CD4-positive, alpha-beta T cell treated with Interleukin-15 for 4 hours (primary cell): Measurements from ENCODE around the gene PLPP3.

Experiments used
- DNase-seq: peaks from one replicate; pipeline ENCODE4 v3.0.0-alpha.2; 2020; ENCODE audit warnings: low spot score

Gene PLPP3

DNA sequence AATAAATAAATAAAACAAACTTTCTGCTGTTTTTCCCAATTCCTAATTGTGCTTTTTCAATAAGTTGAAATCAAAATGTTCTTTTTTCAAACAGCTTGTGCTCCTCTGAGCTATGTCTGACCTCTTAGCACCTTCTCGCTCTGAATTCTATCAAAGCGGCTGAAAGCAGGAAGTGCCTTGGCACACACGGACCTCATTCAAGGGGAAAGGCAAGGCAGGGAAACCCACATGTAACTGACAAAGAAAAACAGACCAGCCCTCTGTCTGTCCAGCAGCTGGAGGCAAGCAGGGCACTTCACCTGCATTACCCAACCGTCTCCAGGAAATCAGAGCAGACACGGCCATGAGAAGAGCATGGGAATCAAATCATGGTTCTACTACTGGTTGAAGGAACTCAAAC, 56.7 kb downstream of the PLPP3 start:
- DNase-seq: no peak

DNA sequence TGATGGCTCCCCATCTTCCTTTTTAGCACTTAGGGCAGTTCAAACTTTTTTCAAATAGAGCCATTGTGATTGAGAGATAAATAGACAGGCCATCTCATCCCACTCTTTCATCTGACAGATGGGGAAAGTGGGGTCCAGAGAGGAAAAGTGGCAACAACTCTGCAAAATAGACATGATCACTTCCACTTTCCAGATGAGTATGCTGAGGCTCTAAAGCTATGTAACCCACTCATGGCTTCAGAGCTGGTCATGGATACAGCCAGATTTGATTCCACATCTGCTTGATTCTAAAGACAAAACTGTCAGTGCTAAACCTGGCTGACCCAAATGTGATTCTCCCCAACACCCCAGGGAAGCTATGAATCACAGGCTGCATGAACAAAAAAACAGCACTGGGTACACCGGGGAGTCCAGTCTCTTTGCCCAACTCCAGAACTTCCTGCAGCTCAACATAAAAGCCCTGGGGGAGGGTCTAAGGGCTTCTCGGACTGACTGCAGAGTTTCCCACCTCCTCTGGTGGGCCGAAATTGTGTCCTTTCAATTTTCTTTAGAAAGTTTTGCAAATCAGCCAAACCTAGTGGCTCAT, 59.3 kb downstream of the PLPP3 start:
- no peak for DNase-seq

DNA sequence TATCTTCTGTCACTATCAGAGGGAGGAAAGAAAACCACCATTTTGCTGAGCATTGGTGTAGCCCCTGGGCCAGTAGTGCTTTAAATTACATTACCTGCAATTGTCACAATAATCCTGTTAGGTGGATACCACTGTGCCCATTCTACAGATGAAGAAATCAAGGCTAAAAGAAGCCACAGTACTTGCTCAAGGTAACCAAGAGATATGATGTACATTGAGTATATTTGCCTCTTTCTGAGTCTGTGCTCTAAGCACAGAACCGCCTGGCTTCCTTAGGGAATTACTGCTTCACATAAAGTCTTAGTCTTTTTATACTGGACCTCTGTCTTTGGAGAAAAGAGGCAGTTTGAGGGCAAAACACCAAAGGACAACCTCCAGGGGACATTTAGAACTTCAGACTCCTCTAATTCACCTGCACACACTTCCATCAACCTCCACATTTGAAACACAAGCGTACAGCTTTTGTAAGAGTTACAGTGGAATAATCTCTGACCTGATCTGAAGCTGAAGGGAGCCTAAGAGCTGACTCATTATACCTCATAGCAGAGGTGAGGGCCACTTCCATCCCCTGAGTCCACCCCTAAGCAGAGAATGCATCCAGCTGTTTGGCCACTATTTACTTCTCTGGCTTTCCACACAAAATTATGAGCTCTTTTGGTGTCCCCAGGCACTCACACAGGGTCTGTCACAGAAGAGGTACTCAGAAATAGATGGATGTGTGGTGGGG, 61.8 kb downstream of the PLPP3 start:
- DNase-seq: no peak

DNA sequence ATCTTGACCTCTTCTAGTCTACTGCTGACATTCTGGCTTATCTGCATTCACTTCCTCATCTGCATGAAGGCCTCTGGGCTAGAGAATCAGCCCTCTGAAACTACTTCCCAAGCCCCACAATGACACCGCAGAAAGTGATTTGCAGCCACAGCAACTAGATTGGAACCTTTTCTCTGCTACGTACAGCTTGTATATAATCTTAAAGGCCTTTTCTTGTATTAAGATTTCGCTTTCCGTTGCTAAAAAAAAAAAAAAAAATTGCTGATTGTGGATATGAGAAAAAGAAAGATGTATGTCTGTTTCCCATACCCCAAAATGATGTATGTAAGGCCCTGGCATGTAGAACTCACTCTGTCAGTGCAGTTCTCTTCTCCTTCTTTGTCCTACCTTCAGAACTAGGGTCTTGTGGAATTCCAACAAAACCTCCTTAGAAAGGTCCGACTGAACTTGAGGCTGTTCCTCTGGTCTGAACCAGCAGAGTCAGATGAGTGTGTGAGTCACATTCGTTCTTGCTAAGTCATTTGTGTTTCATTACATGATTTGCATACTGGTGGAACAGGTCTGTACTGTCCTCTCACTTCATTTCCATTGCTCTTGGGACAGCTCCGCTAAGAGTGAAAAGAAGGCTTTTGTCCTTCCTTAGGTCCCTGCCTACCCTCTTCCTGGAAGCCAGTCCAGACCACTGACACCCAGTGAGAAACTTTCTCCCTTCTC, 62.7 kb downstream of the PLPP3 start:
- no peak for DNase-seq

DNA sequence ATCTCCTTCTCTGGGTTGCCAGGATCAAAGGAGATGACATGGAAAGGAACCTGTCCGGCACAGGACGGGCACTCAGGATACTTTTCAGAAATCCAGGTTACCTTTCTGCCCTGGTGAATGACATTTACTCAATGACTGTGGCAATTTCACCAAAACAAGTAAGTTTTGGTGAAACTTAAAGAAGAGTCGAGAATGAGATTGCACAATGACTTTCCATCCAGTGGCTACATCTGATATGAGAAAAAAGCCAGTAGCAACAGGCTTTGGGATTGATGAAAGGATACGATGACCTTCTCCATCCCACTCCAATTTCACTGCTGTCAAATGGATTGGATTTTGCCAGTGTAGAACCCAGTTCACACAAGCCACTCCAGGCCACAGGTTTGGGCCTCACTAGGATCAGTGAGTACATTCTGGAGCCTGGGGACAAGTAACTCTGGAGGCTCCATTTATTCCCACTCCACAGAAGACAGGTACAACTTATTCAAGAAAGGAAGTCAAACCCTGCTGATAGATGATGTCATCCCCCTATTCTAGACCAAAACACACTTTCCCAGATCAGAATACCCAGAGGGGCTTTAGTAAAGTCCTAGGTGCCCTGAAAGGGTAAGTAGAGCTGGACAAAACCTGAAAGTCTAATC, 63.3 kb downstream of the PLPP3 start:
- no peak for DNase-seq

DNA sequence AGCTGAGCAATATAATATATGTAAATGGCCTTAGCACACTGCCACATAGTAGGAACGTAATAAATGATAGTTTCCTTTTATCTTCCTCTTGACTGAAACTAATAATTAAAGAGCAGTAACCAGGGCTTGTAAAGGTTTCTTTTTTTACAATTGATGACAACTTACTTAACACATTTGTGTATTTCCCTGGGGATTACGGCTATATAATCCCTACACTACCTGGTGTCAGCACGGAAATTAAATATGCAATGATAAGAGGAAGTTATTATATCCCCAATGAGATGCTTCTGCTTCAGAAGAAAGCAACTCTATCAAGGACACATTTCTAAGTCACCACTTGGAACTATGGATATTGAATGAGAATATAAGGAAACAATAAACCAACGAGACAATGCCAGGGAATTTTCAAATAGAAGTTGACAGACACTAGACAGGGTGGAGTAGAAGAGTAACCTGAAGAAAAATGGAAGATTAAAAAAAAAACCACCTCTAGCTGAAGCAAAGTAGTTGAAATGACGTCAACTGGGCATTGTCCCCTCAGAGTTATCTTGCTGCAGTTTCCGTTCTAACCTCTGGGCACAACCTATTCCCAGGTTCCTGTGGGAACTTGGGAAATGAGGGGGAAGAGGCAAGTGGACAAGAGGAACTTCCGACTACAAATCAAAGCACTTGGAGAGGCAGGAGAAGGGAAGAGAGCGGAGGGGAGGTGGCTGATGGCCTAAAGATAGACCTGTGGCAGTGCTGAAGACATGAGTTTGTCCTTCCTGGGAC, 66.5 kb downstream of the PLPP3 start:
- DNase-seq: no peak

DNA sequence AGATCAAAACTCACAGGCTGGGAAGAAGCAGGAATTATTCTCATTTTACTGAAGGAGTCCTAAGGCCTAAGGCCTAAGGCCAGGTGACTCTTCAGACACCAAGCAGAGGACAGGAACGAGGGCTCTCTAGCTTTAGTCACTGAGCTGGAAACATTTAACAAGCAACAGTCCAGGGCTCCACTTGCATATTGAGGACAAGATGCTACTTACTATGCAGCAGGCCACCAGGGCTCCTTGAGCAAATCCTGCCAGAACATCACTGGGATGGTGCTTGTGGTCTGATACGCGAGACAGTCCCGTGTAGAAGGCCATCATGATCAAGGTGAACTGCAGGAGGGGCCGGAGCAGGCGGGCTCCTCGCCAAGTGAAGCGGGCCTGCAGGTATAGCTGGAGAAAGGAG, 67.6 kb downstream of the PLPP3 start:
- DNase-seq: no peak

DNA sequence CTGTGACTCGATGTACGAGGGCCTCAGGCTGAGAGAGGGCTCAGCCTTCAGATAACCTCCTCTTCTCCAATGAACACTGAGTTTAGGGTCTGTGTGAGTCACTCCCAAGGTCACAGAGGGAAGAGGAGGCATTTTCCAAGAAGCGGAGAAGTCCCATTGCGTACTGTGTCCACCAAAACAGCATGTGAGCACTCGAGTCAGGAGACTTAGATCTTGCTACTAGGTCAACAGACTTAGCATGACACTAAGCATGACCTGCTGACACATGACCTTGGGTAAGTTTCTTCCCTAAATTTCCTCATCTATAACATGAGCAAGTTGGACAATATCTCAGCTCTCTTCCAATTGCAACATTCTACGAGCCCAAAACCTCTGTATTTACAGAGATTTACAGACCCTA, 68.0 kb downstream of the PLPP3 start:
- no peak for DNase-seq

DNA sequence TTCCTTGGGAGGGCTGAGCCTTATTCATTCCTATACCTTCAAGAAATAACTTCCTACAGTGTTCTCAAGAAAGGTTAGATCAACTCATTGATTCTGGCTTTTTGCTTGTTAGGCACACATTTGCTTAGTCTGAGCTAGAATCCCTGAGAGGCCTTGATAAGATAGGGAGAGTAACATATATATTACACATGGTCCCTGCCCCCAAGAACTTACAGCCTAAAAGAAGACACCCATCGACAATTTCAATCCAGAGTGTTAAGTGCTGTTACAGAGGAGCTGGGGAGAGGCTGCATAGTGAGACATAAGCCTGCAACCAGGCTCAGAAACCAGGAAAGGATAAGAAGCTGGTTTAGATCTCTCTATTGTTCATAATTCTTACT, 68.7 kb downstream of the PLPP3 start:
- no peak for DNase-seq

DNA sequence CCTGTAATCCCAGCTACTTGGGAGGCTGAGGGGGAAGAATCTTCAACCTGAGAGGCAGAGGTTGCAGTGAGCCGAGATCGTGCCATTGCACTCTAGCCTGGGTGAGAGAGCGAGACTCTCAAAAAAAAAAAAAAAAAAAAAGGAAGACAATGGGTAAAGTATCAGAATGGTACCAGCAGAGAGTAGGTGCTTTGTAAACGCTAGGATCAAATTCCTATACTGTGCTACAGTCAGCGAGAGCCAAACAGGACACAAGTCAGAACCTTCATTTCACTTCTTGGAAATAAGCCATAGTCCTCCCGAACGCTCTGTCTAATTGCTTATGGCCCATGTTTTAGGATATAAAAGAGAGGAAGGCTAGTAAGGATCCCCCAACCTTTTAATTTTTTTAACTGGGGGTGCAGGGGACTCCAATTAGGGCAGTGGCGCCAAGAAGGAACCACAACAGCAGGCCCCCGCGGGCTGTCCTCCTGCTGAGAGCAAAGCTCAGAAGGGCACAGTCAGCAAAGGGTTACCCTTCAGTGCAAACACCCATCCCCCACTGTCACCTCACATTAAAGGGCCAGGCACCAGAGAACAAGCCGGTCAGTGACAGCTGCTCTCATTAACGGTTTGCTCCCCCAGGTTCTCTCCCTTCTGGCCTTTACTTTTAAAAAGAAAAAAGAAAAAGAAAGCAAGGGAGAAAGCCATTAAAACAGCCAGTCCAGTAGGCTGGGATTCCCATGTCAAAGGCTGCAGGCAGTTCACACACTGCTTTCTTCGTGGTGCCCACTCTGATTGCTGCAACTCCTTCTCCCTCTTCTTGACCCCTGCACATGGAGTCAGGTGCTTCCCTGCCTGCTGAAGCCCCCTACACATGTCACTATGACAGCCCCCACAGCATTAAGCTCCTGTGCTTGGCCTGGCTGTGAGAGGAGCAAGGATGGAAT, 69.4 kb downstream of the PLPP3 start:
- no peak for DNase-seq

DNA sequence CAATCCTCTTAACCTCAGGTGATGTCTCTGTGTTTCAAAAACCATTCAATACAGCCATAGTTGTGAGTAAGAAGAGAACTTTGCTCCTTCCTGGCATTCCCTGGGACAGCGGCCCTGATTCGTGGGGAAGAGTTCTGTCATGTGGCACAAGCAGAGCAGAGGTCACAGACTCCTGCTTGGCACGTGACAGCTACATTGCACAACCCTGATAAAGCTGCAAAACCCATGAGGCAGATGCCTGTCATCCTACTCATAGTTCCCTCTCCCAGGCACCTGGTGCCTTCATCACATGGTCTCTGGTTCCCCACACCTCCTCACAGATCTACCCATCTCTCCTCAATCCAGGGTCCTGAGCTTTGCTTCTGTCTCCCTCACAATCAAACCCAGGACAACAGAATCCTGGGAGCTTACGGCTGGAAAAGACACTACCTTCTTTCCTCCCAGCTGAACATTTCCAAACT, 70.8 kb downstream of the PLPP3 start:
- no peak for DNase-seq

DNA sequence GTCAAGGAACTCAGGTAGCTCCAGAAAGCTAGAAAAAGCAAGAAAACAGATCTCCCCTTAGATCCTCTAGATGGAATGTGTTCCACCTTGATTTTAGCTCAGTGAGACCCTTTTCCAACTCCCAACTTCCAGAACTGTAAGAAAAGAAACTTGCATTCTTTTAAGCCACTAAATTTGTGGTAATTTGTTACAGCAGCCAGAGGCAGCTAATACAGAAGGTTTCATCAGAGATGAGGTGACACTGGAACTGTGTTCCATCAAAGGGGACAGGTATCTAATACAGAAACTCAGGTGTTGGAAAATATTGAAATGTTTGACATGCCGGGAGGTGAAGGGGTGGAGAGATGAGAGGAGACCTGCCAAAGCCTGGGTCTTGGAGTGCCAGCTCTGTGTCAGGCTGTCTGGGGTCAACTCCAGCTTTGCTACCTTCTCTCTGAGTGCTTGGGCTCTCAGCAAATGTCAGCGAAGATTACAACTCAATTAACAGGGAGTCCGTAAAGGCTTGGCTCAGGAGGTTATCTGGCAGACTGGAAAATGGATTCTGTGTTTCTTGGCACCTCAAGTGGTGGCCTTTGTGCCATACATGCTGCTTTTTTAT, 71.3 kb downstream of the PLPP3 start:
- no peak for DNase-seq

DNA sequence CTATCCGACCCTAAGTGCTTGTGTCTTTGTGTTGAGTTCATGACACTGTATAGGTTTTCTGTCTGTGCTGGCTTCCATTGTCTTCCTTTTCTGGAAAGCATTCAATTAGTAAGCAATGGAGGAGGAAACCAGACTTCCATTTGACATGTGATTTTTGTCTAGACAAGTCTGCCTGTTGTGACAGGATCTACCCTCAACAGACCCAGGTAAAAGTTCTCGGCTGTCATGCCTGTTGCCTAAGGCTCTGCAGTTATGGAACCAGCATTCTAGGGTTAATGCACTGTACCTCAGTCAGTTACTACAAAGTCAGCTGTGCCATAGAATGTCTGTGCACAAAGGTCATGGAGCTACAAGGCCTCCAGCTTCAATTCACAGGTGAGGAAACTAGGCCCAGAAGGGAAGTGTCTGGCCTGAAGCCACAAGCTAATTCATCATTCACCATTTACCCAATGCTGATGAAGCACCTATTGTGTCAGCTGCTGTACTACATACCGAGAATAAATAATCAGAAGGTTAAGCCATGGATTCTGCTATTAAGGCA, 72.3 kb downstream of the PLPP3 start:
- DNase-seq: no peak

DNA sequence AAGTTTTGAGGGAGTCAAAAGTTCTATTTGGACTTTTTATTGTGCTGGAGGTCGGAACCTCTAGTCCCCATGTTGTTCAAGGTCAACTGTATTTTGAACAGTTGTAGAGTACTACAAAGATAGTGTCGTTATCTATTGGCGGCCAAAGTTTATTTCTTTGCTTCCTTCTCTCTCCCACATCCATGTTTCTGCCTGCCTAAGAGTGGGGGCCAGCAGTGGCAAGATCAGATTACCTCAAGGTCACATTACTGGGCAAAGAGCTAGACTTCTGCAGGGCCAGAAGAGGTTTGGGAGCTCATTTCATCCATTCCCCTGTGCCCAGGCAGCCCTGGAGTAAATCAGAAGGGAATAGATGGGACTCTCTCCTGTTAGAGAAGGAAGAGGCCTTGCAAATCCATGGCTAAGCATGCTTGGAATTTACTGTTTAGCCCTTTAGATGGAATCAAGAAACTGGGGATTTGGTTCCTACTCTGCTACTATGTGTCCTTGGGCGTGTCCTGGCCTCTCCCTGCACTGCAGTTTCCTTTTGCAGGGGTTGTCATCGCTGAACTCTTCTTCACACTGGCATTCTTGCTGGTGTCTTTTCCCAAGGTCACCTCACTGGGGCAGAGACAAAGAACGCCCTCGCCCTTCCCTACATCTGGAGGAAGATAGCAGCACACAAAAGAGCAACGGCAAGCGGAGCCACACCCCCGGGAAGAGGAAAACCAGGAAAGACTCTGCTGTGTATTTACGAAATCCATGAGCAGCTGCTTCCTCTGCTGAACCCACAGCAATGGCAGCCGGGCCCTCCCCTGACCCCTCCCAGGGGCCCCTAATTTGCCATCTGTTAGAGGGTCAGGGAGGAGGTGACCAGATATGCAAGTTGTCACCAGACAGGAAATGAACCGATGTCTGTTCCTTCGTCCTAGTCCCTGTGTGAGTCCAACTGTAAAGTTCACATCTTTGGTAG, 73.3 kb downstream of the PLPP3 start:
- no peak for DNase-seq

DNA sequence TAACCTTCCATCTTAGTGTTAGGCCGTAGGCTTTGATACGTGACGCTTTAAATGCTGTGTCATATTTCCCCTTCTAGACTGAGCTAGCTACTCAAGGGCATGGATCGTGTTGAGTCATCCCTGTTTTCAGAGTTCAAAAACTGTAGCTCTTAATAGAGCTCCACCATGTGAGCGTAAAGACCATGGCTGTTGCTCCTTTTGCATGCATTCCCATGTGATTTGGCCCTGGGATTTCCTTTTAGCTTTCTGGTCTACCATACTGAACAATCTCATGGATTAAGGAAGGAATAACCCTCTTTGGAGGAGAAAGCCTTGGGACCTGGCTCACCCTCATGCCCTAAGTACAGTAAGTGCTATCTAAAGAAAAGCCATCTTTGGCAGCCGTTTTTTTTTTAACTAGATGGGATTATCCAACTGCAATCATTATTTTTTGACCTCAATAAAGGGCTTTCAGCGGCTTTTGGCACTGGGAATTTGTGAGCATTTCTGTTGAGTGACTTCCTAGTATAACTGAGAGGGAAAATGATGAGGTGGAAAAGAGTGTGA, 76.6 kb downstream of the PLPP3 start:
- DNase-seq: no peak

DNA sequence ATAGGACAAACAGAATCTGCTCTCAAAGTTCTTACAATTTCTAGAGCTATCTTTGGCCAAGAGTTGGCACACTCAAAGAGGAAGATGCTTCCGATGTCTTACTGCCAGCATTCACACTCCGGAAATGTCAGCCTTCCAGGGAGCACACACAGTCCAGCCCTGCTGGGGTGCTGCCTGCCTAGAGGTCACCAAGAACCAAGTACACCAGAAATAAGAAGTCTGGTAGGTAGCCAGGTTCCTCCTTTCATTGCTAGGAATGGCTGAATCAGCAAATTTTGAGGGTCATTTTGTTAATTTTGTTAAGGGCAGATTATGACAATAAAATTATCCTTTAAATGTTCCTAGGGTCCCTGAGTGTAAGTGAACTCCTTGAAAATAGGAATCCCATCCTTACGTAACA, 77.5 kb downstream of the PLPP3 start:
- DNase-seq: no peak

DNA sequence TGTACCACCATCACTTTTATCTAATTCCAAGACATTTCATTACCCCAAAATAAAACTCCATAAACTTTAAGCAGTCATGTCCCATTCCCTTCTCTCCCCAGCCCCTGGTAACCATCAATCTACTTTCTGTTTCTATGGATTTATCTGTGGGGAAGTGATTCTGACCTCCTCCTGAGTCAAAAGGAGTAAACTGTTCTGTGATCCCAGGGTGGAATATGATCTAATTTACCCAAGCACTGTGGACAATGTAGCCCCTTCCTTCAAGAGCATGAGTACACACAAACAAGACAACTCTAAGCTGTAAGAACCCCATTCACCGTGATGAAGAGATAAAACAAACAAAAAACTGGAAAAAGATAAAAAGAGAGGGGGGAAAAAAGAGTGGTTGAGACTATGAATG, 77.9 kb downstream of the PLPP3 start:
- DNase-seq: no peak

DNA sequence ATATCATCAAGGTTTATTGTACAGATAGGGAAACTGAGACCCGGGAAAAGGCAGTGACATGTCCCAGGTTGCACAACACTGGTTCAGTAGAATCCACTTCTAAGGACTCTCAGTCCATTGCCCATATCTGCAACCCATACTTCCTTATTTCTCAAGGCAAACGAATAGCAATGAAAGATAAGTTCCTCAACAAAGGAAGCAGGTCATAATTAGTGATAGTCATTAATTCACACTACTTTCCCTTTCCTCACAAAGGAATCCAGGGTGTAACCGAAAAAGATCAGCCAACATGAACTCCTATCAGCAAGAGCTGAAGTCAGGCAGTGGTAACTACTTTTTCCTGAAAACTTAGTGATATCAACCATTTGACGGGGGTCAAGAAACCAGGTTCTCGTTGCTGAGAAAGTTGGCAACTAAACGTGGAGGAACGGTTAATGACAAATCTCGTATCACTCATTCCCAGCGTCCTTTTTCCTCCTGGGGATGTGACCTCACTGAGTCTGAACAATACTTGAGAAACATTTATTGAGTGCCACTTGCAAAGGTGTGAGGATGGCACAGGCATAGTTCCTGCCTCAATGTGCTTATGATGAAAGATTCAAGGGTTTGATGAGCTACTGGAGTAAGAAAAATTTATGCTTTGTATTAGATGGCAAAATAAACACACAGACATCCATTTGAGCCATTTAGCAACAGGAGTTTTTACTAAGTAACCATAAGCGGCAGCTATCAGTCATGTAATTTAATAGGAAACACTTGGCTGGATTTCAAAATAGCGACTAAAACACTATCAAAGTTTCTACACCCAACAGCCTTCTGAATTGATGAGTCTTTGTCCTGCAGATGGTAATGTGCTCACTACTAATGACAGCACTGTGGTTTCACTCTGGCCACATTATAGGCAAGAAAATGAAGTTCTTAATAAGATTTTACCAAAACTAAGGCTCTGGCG, 82.3 kb downstream of the PLPP3 start:
- DNase-seq: no peak
